ENCODE results near the gene MGAT5. TPM values are rescaled to one million over a fixed set of nuclear protein-coding genes. Genes with fewer than 3 reads are reported as not detected.

The MGAT5 gene
- total RNA-seq, 4 donors from 2014 or later, result 16.3 to 37.8 (median 32.5) TPM

GRCh38 chr2:134334542-134335353 is 80.9 kb downstream of the MGAT5 start:
- TF ChIP-seq, protein P1, sequence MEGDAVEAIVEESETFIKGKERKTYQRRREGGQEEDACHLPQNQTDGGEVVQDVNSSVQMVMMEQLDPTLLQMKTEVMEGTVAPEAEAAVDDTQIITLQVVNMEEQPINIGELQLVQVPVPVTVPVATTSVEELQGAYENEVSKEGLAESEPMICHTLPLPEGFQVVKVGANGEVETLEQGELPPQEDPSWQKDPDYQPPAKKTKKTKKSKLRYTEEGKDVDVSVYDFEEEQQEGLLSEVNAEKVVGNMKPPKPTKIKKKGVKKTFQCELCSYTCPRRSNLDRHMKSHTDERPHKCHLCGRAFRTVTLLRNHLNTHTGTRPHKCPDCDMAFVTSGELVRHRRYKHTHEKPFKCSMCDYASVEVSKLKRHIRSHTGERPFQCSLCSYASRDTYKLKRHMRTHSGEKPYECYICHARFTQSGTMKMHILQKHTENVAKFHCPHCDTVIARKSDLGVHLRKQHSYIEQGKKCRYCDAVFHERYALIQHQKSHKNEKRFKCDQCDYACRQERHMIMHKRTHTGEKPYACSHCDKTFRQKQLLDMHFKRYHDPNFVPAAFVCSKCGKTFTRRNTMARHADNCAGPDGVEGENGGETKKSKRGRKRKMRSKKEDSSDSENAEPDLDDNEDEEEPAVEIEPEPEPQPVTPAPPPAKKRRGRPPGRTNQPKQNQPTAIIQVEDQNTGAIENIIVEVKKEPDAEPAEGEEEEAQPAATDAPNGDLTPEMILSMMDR (IDR thresholded peaks at IDR 0.05), result no peak
- TF ChIP-seq POLR2A (IDR thresholded peaks at IDR 0.05), result no peak
- intact Hi-C loops (cut with DNase I; ENCODE audit: low total_unique reads), result no loop called here
- DNase-seq (ENCODE audit: low spot score in 2 of 2), result no peak
- WGBS, 2 donors, result 59 to 61% methylated on average over 3 of the region's 3 CpGs
- H3K4me3 ChIP-seq (ENCODE audit: low read depth, poor library complexity, severe bottlenecking), result no peak overlapping the region

GRCh38 chr2:134335601-134336000 is 81.7 kb downstream of the MGAT5 start:
- no peak for DNase-seq (ENCODE audit: low spot score in 2 of 2)
- intact Hi-C loops (cut with DNase I; ENCODE audit: low total_unique reads), result no loop called here
- 77% methylated on average over 1 of the region's 1 CpG for WGBS, 2 donors
- H3K4me3 ChIP-seq (ENCODE audit: low read depth, poor library complexity, severe bottlenecking), result no peak overlapping the region
- TF ChIP-seq, protein P1 (IDR thresholded peaks at IDR 0.05), result no peak
- no peak for TF ChIP-seq POLR2A (IDR thresholded peaks at IDR 0.05)

DNA sequence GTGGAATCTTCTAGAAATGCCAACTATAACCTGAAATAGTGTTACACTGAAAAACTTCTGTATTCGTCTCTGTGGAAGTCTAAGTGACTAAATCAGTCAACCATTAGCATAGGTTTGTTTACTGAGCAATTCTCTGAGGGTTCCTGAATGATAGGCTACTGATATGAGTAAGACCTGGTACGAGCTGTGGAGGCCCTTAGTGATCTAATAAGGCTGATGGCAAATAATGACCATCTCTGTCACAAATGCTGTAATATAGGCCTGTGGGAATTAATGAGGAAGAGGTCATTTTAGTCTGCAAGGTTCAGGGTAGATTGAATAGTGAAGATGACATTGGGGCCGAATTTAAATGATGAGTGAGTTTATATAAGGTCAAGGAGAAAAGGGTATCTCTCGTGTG is 82.5 kb downstream of the MGAT5 start:
- TF ChIP-seq, protein P1 (IDR thresholded peaks at IDR 0.05), result no peak
- no peak for TF ChIP-seq POLR2A (IDR thresholded peaks at IDR 0.05)
- WGBS, 2 donors, result 65 to 68% methylated on average over 4 of the region's 4 CpGs
- DNase-seq (ENCODE audit: low spot score in 2 of 2), result no peak
- H3K4me3 ChIP-seq (ENCODE audit: low read depth, poor library complexity, severe bottlenecking), result no peak overlapping the region
- intact Hi-C loops (cut with DNase I; ENCODE audit: low total_unique reads), result no loop called here

GRCh38 chr2:134336921-134337320 is 83.0 kb downstream of the MGAT5 start:
- no peak overlapping the region for H3K4me3 ChIP-seq (ENCODE audit: low read depth, poor library complexity, severe bottlenecking)
- DNase-seq (ENCODE audit: low spot score in 2 of 2), result no peak
- TF ChIP-seq POLR2A (IDR thresholded peaks at IDR 0.05), result no peak
- TF ChIP-seq, protein P1 (IDR thresholded peaks at IDR 0.05), result no peak
- intact Hi-C loops (cut with DNase I; ENCODE audit: low total_unique reads), result no loop called here
- 84 to 91% methylated on average over 3 of the region's 3 CpGs for WGBS, 2 donors

DNA sequence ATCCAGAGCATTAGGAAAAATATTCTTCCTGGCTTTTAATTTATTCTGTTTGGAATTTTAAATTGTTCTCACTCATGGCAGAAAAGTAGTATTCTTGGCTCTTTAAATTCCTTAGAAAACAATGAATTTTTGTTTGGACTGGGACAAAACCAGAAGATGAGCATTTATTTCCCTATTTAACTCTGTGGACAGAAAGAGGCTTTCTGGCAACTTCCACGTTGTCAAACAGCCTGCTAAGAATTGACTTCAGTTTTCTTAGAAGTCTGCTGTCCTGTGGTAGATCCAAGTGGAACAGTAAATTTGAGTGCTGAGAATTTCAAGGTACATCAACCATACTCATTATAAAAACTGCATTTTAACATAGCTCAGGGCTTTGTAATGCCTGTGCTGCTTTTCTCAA is 83.8 kb downstream of the MGAT5 start:
- TF ChIP-seq, protein P1 (IDR thresholded peaks at IDR 0.05), result no peak
- no peak for TF ChIP-seq POLR2A (IDR thresholded peaks at IDR 0.05)
- no peak for DNase-seq (ENCODE audit: low spot score in 2 of 2)
- intact Hi-C loops (cut with DNase I; ENCODE audit: low total_unique reads), result no loop called here
- no peak overlapping the region for H3K4me3 ChIP-seq (ENCODE audit: low read depth, poor library complexity, severe bottlenecking)
- 29 to 45% methylated on average over 1 of the region's 1 CpG for WGBS, 2 donors

GRCh38 chr2:134338208-134338607 is 84.3 kb downstream of the MGAT5 start:
- TF ChIP-seq, protein P1 (IDR thresholded peaks at IDR 0.05), result no peak
- no peak for TF ChIP-seq POLR2A (IDR thresholded peaks at IDR 0.05)
- intact Hi-C loops (cut with DNase I; ENCODE audit: low total_unique reads), result no loop called here
- whole genome bisulfite sequencing, 2 donors, result 55 to 73% methylated on average over 8 of the region's 8 CpGs
- no peak for DNase-seq (ENCODE audit: low spot score in 2 of 2)
- no peak overlapping the region for H3K4me3 ChIP-seq (ENCODE audit: low read depth, poor library complexity, severe bottlenecking)
